HG03108 (cell line): ENCODE data around the gene APOBEC3C.
"Not testable (repeated sequence)": the region's sequence is repeated elsewhere in the genome, so short reads cannot be mapped to it uniquely, and the experiment has no call there.

ENCODE experiments used
- ATAC-seq: cut with Tn5 transposase; IDR thresholded peaks from one replicate; pipeline ENCODE4 v1.9.1; 2021; ENCODE audit warnings: moderate library complexity; ENCODE audit not compliant: unreplicated experiment

Gene APOBEC3C

DNA sequence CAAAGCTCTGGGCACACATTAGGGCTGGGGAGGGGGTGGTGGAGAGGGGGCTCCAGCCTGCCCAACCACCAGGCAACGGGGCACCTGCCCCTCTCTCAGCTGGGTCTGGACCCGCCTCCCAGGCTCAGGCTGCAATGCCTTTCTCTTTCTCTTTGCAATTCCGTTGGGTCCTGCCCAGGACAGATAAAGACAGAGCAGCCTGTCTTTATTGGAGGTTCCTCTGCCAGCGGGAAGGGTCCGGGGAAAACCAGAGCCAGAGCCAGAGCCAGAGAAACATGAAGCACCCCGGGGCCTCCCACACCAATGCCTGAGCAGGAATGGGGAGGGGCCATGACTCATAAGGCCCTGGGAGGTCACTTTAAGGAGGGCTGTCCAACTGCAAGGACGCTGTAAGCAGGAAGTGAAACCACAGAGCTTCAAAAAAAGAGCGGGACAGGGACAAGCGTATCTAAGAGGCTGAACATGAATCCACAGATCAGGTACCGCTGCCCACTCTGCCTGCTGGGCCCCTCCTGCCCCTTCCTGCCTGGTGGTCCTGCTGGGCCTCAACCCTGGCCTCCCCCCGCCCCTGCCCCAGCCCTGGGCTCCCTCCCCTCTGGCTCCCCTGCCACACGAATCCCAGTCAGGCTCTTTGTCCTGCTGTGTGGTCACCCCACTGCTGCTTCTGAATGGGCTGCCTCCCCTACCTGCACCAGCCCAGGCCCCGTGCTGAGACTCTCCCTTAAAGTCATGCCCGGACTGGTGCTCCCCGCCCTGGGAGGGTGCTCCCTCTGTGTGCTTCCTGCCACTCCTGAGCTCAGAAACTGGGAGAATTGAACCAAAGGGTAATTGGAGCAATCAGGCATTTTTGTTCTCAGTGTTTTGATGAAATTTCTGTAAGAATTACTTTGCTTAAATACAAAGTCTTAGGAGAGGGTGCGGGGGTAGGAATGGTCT lies 31.8 kb upstream of the APOBEC3C start, which contains the start of gene APOBEC3B:
Gene APOBEC3B (plus strand): TSS at position 356 of the 936 bp plus-strand sequence. CDS start 107 bp downstream, at position 463.
- ATAC-seq = peak; percentile 64

- no peak for ATAC-seq
Measured at GRCh38 chr22:38984224-38984623, 29.8 kb upstream of the APOBEC3C start.

DNA sequence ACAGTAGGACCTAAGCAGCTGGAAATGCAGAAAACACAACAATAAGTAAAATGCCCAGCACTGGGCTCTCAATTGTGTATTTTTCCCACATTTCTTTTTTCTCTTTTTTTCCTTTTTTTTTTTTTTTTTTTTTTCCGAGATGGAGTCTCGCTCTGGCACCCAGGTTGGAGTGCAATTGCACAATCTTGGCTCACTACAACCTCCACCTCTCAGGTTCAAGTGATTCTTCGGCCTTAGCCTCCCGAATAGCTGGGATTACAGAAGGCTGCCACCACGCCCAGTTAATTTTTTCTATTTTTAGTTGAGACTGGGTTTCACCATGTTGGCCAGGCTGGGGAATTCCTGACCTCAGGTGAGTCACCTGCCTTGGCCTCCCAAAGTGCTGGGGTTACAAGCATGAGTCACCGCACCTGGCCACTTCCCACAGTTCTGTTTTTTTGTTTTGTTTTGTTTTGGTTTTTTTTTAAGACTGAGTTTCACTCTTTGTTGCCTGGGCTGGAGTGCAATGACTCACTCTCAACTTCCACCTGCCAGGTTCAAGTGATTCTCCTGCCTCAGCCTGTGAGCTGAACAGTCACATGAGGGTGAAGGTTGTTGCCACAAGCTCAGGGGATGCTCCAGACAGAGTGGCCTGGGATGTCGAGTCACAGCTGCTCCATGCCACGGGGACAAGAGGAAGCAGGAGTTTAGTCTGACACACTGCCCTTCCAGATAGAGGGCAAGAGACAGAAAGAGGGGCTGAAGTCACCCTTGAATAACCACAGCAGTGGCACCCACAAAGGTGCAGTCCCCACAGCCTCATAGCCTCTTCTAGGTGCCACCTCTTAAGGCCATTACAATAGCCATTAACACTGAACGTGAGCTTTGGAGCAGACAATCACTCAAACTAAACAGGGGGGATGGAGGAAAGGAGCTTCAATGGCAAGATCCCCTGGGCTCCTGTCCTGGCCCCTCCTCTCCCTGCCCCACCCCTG lies 29.0 kb upstream of the APOBEC3C start:
- peak; percentile 56 for ATAC-seq

GRCh38 chr22:38986629-38987028 lies 27.4 kb upstream of the APOBEC3C start:
- no peak for ATAC-seq

DNA sequence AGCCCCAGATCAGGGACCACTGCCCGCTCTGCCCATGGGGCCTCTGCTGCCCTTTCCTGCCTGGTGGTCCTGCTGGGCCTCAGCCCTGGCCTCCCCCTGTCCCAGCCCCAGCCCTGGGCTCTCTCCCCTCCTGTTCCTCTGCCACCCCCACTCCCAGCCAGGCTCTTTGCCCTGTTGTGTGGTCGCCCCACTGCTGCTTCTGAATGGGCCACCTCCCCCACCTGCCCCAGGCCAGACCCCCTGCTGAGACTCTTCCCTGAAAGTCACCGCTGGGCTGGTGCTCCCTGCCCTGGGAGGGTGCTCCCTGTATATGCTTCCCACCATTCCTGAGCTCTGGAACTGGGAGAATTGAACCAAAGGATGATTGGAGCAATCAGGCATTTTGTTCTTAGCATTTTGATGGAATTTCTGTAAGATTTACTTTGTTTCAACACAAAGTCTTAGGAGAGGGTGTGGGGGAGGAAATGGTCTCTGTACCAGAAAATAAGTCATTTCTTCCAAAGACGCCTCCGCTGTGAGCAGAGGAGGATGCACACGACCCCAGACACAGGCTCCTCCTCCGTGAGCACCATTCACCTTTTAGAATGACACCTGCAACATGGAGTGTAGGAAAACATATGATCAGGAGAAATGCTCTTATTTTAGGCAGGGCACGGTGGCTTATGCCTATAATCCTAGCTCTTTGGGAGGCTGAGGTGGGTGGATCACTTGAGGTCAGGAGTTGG lies 26.7 kb upstream of the APOBEC3C start:
- ATAC-seq = no peak

GRCh38 chr22:38989466-38989865 lies 24.6 kb upstream of the APOBEC3C start:
- no peak for ATAC-seq

- ATAC-seq = not testable (repeated sequence)
Measured at GRCh38 chr22:38992871-38993371, 21.1 kb upstream of the APOBEC3C start.

DNA sequence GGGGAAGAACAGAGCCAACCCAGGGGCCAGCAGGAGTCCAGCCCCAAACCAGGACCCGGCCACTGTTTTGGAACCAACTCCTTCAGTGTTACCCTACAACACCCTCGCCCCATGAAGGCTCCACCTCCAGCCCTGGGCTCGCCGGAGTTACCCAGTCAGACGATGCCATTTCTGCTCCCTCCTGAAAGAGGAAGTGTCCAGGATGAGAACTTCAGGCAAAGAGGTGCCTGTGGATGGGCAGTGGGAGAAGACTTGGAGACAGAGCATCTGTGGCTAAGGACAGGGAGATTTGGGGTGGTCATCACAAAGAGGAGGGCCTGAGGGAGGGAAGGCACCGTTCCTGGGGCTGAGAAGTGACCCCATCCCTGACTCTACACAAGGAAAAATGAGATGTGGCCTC lies 18.0 kb upstream of the APOBEC3C start:
- no peak for ATAC-seq

GRCh38 chr22:38997518-38997917 lies 16.5 kb upstream of the APOBEC3C start:
- ATAC-seq = no peak

DNA sequence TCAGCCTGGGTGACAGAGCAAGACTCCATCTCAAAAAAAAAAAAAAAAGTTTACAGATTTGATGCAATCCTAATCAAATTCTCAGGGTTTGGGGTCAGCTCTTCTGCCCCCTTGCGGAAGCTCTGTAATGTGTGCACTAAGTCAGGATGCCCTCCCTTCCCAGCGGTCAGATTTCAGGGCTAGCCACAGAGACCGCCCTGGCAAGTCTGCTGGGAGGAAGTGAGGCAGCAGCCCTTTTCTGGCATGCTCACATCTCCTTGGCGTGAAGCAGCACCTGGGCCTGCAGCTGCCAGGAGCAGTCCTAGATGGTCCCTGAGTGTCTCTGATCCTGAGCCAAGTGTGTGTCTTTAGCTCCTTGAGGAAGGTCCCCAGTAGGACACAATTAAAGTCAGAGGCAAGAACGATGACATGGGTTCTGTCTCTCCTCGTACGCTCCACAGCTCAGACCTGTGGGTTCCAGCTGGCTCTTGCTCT lies 10.9 kb upstream of the APOBEC3C start:
- ATAC-seq = peak; percentile 84

DNA sequence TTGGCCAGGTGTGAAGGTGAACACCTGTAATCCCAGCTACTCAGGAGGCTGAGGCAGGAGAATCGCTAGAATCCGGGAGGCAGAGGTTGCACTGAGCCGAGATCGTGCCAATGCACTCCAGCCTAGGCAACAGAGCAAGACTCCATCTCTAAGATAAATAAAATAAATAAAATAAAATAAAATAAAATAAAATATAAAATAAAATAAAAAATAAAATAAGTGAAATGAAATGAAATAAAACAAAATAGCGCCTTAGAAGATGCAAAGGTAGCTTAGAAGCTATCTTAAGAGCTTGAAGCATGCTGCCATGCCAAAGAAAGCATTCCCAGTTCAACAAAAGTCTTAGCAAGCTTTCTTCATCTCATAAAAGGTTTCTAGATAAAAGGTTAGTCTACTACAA lies 6.9 kb upstream of the APOBEC3C start:
- ATAC-seq = no peak

DNA sequence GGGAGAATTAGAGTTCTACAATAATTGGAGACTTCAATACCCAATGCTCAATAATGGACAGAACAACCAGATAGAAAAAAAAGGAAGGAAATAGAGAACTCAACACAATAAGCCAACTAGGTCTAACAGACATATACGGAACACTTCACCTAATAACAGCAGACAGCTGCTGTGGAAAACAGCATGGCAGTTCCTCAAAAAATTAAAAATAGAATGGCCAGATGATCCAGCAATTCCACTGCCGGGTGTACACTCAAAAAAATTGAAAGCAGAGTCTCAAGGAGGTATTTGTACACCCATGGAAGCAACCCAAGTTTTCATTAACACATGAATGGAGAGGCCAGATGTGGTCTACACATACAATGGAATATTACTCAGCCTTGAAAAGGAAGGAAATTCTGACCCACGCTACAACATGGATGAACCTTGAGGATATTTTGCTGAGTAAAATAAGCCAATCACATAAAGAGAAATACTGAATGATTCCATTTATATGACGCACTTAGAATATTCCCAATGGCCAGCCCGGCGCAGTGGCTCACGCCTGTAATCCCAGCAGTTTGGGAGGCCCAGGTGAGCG lies 5.7 kb upstream of the APOBEC3C start:
- not testable (repeated sequence) for ATAC-seq

DNA sequence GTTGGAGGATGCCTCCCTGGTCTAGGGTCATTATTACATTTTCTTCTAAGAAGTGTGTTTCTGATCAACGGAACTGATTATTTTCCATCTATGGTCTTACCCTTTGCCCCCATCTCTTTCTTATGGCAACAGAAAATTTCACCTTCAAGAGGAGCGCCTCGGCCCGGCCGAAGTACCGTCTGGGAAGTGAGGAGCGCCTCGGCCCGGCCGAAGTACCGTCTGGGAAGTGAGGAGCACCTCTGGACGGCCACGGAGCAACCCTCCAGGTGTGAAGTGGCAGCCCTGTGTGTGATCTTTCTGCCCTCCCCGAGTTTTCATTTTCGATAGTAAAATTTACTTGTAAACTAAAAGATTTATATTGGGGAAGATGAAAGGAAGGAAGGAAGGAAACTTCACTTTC lies 3.1 kb upstream of the APOBEC3C start:
- no peak for ATAC-seq

DNA sequence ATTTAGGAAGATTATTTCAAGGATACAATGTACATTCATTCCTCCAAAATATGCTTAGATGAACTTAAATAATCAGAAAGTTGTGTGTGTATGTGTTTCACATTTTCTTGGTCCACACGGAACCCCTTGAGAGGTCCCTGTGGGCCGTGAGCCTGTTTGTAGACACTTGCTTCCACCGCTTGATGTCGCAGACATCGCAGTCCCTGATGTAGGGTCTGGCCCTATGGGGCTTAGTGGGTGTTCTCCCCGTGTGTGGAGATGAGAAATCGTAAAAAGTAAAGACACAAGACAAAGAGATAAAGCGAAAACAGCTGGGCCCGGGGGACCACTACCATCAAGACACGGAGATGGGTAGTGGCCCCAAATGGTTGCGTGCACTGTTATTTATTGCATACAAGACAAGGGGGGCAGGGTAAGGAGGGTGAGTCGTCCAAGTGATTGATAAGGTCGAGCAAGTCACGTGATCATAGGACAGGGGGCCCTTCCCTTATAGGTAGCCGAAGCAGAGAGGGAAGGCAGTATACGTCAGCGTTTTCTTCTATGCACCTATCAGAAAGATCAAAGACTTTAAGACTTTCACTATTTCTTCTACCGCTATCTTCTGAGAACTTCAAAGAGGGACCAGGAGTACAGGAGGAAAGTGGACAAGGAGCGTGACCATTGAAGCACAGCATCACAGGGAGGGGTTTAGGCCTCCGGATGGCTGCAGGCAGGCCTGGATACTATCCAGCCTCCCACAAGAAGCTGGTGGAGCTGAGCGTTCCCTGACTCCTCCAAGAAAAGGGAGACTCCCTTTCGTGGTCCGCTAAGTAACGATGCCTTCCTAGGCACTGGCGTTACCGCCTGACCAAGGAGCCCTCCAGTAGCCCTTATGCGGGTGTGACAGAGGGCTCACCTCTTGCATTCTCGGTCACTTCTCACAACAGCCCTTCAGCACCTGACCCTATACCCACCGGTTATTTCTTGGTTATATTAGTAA lies 1.2 kb upstream of the APOBEC3C start:
- ATAC-seq = no peak

DNA sequence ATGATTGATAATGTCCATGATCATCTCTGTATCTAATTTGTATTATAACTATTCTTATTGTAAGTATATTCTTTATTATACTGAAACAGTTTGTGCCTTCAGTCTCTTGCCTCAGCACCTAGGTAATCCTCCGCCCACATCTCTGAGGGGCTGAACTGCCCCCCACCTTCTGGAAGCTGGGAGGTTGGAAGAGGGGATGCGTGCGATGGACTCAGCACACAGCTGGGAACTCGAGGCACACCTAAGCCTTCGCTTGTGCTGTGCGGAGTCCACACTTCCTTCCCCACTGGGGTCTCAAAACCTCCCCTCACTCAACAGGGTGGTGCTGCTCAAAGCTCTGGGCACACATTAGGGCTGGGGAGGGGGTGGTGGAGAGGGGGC lies 506 bp upstream of the APOBEC3C start:
- ATAC-seq = peak; percentile 10

GRCh38 chr22:39014723-39015121 lies 665 bp downstream of the APOBEC3C start:
- not testable (repeated sequence) for ATAC-seq

DNA sequence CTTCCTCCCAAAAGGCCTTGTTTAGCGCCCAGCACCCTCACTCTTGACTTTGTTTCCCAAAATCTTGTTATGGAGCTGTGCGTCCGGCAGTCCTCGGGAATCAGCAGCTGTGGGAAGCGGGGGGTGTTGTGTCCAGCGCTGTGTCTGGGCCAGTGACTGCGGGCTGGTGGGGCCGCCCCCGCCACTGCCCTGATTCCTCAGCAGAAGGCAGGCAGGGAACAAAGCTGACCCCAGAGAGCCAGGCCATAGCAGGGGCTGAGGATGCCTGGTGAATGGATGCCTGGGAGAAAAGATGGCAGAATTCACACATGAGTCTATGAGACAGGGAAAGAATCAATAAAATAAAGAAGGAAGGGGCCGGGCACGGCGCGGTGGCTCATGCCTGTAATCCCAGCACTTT lies 2.5 kb downstream of the APOBEC3C start:
- ATAC-seq = no peak

DNA sequence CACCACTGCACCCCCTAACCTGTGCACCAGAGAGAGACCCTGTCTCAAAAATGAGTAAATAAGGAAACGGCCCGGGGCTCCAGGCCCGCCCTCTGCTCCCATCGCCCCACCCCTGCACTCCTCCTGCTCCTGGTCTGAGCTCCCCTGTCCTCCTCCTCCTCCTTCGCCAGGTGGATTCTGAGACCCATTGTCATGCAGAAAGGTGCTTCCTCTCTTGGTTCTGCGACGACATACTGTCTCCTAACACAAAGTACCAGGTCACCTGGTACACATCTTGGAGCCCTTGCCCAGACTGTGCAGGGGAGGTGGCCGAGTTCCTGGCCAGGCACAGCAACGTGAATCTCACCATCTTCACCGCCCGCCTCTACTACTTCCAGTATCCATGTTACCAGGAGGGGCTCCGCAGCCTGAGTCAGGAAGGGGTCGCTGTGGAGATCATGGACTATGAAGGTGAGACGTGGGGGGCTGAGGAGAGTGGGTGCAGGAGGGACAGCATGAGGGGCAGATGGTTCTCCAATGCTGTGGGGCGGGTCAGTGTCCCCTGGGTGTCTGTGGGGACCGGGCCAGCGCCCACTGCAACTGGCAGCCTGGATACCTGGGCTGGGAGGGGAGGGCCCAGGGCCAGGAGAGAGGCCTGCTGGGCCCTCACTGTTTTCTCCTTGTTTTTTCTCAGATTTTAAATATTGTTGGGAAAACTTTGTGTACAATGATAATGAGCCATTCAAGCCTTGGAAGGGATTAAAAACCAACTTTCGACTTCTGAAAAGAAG lies 3.7 kb downstream of the APOBEC3C start:
- ATAC-seq = no peak
